Muscle layer of duodenum (tissue), 2 donors: ENCODE measurements around the gene RERE.
A peak's percentile ranks its signal among the peaks of the same experiment; 100 is the strongest.

Source experiments
- H3K27ac ChIP-seq: one replicate; pipeline ENCODE4 v1.7.0; 2013; ENCODE audit warnings: mild to moderate bottlenecking, low read length
- H3K27me3 ChIP-seq: one replicate; pipeline ENCODE4 v1.7.0; 2013; ENCODE audit warnings: low read depth, mild to moderate bottlenecking, control low read depth, low read length
- H3K36me3 ChIP-seq, 2 donors: one replicate each; pipeline ENCODE4 v1.7.0; 2013; ENCODE audit warnings: low read length in 2 of 2, control low read depth in 1 of 2, mild to moderate bottlenecking in 1 of 2; ENCODE audit not compliant: insufficient read depth in 2 of 2, control insufficient read depth in 1 of 2
- H3K4me1 ChIP-seq, 2 donors: one replicate each; pipeline ENCODE4 v1.7.0; 2013; ENCODE audit warnings: low read length in 2 of 2, mild to moderate bottlenecking in 2 of 2, control low read depth in 1 of 2, moderate library complexity in 1 of 2; ENCODE audit not compliant: insufficient read depth in 2 of 2, control insufficient read depth in 1 of 2
- H3K4me3 ChIP-seq, 2 donors: one replicate each; pipeline ENCODE4 v1.7.0; 2013; ENCODE audit warnings: low read length in 2 of 2, low read depth in 1 of 2, mild to moderate bottlenecking in 1 of 2
- H3K9me3 ChIP-seq, 2 donors: one replicate each; pipeline ENCODE4 v1.7.0; 2013; ENCODE audit warnings: low read length in 2 of 2, control low read depth in 1 of 2, mild to moderate bottlenecking in 1 of 2; ENCODE audit not compliant: control insufficient read depth in 1 of 2
- donor health status: healthy.

RERE gene

DNA sequence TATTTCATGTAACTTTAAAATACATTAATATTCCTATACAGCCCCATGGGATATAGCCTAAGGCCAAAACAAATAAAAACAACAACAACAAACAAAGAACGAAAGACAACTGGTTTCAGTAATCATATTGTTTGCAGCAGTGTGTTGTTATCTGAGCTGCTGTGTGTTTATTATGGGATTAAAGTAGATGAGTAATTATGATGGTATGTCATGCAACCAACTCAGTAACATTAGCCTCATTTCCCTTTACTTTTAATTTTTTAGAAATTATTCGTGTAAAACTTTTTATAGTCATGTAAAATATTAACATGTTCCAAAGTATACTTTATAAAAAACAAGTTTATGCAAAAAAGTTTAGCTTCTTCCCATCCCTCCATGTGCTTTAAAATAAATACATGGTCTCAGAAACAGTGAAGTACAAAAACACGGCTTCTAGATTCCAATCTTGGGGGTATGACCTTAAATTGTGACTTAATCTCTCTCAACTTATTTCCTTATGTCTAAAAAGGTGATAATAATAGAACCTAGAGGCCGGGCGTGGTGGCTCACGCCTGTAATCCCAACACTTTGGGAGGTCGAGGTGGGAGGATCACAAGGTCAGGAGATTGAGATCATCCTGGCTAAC, 323.4 kb downstream of the RERE start:
- Histone ChIP-seq H3K4me1 (peaks cover 0 to 14% of the 10 kb centered on the region in 2 donors), H3K4me3 (no peak overlapping the region), H3K27ac (no peak overlapping the region), H3K36me3 (peaks cover 17 to 25% of the 10 kb centered on the region in 2 donors), H3K27me3 (no peaks in the 10 kb centered on the region), H3K9me3 (no peaks in the 10 kb centered on the region)

DNA sequence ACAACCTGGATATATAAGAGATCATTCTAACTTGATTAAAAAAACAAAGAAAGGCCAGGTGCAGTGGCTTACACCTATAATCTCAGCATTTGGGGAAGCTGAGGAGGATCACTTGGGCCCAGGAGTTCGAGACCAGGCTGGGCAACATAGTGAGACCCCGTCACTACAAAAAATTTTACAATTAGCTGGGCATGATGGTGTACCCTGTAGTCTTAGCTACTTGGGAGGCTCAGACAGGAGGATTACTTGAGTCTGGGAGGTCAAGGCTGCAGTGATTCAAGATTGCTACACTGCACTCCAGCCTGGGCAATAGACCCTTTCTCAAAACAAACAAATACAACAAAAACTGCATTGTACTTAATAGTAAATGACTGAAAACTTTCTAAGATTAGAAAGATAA, 330.2 kb downstream of the RERE start:
- H3K36me3 ChIP-seq, result no peaks in the 10 kb centered on the region
- no peaks in the 10 kb centered on the region for H3K27me3 ChIP-seq
- no peak overlapping the region for H3K27ac ChIP-seq
- no peaks in the 10 kb centered on the region for H3K4me1 ChIP-seq
- H3K9me3 ChIP-seq, result no peaks in the 10 kb centered on the region
- no peak overlapping the region for H3K4me3 ChIP-seq

DNA sequence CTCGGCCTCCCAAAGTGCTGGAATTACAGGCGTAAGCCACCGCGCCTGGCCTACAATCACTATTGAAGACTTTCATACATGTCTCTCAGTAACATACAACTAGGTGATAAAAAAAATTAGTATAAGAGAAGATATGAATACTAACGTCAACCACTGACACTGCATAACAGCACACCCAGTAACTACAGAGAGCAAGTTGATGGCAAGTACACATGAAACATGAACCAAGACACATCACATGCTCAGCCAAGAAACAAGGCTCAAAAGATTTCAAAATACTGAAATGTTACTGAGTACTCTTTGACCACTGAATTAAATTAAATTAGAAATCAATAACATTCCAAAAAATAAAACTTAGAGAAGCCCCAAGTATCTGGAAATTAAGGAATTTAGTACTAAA, 331.4 kb downstream of the RERE start:
- H3K27me3 ChIP-seq, result no peaks in the 10 kb centered on the region
- no peaks in the 10 kb centered on the region for H3K36me3 ChIP-seq
- no peak overlapping the region for H3K4me3 ChIP-seq
- H3K27ac ChIP-seq, result no peak overlapping the region
- H3K4me1 ChIP-seq, result no peaks in the 10 kb centered on the region
- no peaks in the 10 kb centered on the region for H3K9me3 ChIP-seq

DNA sequence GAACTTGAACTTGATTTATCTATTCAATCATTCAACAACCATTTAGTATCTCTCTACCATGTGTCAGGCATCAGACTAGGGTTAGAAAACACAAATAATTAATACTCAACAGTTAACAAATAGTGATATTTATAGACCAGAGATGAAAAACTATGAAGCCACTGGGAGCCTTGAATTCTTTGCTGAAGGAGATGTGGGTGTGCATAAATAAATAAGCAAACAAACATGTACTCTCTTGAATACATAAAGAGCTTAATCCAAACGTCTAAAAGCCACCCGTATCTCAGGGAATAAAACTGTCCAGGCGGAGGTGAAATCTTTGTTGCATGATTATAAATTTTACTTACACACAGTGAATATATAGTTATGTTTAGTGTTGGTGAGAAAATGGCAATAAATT, 333.9 kb downstream of the RERE start:
- Histone ChIP-seq H3K36me3 (no peaks in the 10 kb centered on the region), H3K4me3 (no peak overlapping the region), H3K4me1 (no peaks in the 10 kb centered on the region), H3K27me3 (no peaks in the 10 kb centered on the region), H3K9me3 (no peaks in the 10 kb centered on the region), H3K27ac (no peak overlapping the region)

DNA sequence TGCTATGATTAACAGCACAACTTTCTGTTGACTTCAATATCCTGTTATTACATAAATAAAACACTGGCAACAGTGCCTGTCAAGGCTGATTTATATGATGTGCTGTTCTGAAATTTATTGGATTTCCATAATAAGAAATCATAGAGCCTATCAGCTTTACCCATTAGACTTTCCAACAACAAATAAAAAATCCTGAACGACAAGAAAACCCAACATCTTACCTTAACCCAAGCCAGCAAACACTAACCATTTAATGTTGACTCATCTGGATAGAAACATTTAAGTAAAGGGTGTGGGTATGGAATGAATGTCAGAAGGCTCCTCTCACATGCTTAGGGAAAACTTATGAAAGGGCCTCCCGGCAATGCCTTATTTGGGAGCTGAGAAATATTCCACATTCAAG, 334.5 kb downstream of the RERE start:
- H3K4me3 ChIP-seq, result no peak overlapping the region
- H3K4me1 ChIP-seq, result peaks cover 0 to 6% of the 10 kb centered on the region in 2 donors
- no peak overlapping the region for H3K27ac ChIP-seq
- H3K36me3 ChIP-seq, result no peaks in the 10 kb centered on the region
- no peaks in the 10 kb centered on the region for H3K9me3 ChIP-seq
- H3K27me3 ChIP-seq, result no peaks in the 10 kb centered on the region

DNA sequence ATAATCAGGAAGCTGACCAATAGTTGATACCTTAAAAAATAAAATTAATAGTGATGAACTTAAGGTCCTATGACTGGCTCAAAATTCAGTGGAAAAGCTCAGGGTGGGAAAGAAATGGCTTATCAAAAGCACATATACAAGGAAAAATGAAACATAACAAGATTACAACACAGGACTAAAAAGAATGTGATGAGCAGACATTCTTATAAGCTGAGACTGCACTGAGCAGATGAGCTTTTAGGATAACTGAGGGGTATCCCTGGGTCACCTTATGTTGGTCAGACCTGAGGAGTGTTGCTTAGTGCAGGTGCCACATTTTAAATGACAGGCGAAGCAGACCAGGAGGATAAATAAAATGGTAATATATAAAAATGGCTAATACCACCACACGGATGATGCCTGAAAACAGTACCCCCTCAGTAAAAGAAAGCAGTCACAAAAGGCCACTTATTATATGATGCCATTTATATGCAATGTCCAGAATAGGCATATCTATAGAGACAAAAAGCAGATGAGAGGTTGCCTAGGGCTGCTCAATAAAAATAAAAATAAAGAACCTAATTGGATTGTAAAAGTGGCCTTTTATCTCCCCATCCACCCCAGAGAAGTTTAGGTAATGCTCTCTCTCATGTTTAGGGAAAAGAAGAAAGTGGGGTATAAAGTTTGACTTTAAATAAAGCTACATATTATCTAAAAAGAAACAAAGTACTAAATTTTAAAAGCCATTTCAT, 335.6 kb downstream of the RERE start:
- H3K27ac ChIP-seq, result no peak overlapping the region
- no peaks in the 10 kb centered on the region for H3K36me3 ChIP-seq
- H3K9me3 ChIP-seq, result no peaks in the 10 kb centered on the region
- H3K4me1 ChIP-seq, result peaks cover 0 to 15% of the 10 kb centered on the region in 2 donors
- H3K4me3 ChIP-seq, result no peak overlapping the region
- H3K27me3 ChIP-seq, result no peaks in the 10 kb centered on the region

DNA sequence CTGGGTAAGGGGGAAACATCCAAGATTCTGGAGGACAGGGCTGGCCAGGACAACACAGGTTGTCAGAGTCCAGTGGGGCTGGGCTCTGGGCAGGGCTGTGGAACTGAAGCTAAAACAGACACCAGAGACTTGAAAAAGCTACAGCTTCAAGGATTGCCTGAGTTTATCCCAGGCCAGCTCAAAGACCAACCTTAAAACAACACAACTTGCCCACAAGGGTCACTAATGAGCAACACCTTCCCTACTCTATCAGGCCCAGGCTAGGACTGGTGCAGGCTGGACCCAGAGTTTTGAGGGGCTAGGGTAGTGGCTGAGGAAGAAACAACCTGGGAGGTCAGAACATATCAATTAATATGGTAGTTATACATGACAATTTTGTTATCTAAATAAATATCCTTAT, 338.9 kb downstream of the RERE start:
- no peaks in the 10 kb centered on the region for H3K27me3 ChIP-seq
- no peak overlapping the region for H3K4me3 ChIP-seq
- no peaks in the 10 kb centered on the region for H3K9me3 ChIP-seq
- H3K4me1 ChIP-seq, result peaks cover 0 to 32% of the 10 kb centered on the region in 2 donors
- H3K36me3 ChIP-seq, result no peaks in the 10 kb centered on the region
- H3K27ac ChIP-seq, result no peak overlapping the region

DNA sequence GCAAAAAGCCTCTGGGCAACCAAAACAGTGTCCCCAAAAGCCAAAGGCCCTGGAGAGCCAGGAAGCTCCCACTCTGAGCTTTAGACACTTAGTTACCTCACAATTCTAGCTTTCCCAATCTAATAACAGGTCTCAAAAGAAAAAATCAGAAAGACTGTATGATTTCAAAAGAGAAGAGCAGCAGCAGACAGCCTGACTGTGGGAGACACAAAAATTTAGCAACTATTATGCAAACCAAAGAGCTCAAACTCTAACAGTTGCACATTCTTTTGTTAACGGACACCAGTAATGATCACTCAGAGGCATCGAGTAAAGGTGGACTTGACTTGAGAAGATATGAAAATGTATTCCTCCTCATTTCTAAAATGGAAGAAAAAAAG, 339.5 kb downstream of the RERE start:
- Histone ChIP-seq H3K27me3 (no peaks in the 10 kb centered on the region), H3K9me3 (no peaks in the 10 kb centered on the region), H3K36me3 (no peaks in the 10 kb centered on the region), H3K4me1 (peaks cover 0 to 32% of the 10 kb centered on the region in 2 donors), H3K4me3 (no peak overlapping the region), H3K27ac (peak overlapping the region; percentile 25)

DNA sequence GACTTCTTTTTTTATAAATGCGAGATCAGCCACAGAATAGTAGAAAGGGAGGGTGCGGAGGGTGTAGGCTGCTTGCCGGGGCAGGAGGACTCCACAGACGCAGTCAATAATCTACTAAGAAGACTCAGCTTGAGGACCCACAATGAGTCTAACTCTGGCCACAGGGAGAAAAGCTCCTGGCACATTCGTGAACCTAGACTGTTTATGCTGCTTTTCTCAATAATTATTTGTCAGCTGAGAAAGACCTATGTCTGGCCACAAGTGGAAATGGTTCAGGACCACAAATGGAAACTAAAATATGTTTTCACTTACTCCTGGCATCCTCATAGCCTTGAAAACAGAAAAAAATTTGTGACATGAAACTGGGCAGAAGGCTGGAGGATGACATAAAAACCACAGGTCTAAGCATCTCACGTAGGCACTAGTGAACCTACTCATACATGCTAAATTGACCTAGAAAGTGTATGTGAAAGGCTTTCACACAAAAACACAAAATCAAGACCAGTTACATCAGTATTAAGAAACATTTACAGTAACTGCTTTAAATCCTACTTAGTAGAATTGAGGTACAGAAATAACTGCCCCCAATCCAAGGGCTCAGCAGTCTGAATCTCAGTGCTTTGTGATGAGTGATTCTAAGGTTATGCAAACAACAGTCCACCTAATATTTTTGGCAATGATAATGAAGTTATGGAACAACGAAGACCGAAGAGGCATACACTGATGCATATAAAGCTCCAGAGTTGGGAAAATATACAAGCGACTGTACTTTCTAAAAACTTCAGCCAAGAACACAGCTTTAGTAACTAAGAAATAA, 340.1 kb downstream of the RERE start:
- Histone ChIP-seq H3K27ac (peak overlapping the region; percentile 25), H3K4me3 (no peak overlapping the region), H3K4me1 (peaks cover 0 to 32% of the 10 kb centered on the region in 2 donors), H3K9me3 (no peaks in the 10 kb centered on the region), H3K36me3 (no peaks in the 10 kb centered on the region), H3K27me3 (no peaks in the 10 kb centered on the region)

DNA sequence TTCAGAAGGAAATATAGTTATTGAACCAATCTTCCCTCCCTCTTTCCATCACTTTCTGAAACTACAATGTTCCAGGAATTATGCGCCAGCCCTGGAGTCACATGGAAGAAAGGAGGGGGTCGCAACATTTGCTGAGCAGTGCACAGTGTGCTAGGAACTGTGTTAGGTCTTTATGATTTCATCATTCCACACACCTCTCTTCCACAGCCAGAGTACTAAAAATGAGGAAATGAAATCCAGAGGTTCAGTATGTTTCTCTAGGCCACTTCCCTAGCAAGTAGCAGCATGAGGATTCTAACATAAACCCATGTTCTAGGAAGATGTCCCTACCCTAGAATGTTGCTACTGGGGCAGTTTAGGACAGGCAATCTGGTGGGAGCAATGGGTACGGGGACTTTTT, 341.4 kb downstream of the RERE start:
- Histone ChIP-seq H3K9me3 (no peaks in the 10 kb centered on the region), H3K4me1 (peaks cover 0 to 32% of the 10 kb centered on the region in 2 donors), H3K27me3 (no peaks in the 10 kb centered on the region), H3K4me3 (no peak overlapping the region), H3K36me3 (no peaks in the 10 kb centered on the region), H3K27ac (no peak overlapping the region)

DNA sequence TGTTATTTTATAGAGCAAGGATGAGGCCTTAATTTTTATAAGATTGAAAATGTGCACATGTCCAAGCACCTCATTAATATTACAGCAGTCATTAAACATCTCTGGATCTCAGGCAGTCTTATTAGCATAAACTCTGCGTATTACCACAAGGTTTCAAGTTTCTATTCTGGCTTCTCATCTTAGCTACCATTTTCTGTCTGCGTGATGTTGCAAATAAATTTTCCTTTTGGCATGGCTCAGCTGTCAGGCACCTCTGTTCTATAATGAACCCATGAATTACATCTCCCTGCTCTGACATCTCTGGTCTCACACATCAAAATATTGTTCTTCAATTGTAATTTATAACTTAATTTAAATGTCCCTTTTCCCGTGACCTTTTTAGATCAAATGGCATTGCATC, 343.1 kb downstream of the RERE start:
- H3K4me1 ChIP-seq, result peaks cover 0 to 32% of the 10 kb centered on the region in 2 donors

More for the DNA sequence above, 343.1 kb downstream of the RERE start:
- Histone ChIP-seq H3K9me3 (no peaks in the 10 kb centered on the region), H3K36me3 (no peaks in the 10 kb centered on the region), H3K27ac (no peak overlapping the region), H3K27me3 (no peaks in the 10 kb centered on the region), H3K4me3 (no peak overlapping the region)
